Cardiac fibroblast (primary cell): ENCODE data around the gene OBSCN.

Experiments used
- DNase-seq, 2 donors: peaks; one replicate each; pipeline versions ENCODE4 v3.0.0 to v3.0.0-alpha.2; 2010; ENCODE audit warnings: low read depth in 2 of 2
- H3K4me3 ChIP-seq, 2 donors: replicated peaks in 1 of 2; 1 replicate in 1 of 2; 2 replicates in 1 of 2; pipeline ENCODE4 v1.5.1; 2011; ENCODE audit warnings: low read depth in 2 of 2, low read length in 2 of 2, mild to moderate bottlenecking in 2 of 2, moderate library complexity in 1 of 2
- TF ChIP-seq, protein P1 (sequence below): IDR thresholded peaks from one replicate; pipeline ENCODE4 v1.5.1; 2011; ENCODE audit warnings: low read depth, mild to moderate bottlenecking, low read length, inconsistent platforms

The OBSCN gene

DNA sequence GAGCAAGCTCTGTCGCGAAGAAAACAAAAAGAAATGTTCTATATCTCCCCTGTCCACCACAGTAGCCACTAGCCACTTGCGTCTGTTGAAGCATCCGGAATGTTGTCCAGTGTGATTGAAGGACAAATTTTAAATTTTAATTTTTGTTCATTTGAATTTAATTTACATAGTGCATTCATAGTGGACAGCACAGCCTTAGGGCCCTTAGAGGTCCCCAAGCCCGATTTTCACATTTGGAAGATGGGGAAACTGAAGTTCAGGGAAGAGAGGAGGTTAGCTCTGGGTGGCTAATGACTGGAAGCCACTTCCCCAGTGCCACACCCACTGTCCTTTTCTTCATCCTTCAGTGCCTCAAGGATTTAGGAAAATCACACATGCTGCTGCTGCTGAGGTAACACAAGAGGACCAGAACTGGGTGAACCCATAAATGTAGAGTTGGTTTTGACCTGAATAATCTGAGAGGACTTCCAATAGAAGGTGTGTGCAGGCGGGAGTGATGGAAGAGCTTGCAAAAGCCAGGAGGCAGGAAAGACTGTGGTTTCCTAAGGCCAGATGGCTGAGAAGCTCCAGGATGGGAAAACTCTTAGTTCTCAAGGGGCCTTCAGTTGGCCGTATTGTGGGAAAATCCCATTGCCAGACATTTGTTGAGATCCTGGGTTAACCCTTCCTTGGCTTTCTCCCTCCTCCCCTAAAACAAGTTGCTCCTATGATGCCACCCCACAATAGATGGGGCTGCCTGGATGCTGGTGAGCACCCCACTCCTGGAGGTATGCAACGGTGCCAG is 149.2 kb downstream of the OBSCN start:
- DNase-seq, result no peak
- no peak overlapping the region for H3K4me3 ChIP-seq
- TF ChIP-seq, protein P1, sequence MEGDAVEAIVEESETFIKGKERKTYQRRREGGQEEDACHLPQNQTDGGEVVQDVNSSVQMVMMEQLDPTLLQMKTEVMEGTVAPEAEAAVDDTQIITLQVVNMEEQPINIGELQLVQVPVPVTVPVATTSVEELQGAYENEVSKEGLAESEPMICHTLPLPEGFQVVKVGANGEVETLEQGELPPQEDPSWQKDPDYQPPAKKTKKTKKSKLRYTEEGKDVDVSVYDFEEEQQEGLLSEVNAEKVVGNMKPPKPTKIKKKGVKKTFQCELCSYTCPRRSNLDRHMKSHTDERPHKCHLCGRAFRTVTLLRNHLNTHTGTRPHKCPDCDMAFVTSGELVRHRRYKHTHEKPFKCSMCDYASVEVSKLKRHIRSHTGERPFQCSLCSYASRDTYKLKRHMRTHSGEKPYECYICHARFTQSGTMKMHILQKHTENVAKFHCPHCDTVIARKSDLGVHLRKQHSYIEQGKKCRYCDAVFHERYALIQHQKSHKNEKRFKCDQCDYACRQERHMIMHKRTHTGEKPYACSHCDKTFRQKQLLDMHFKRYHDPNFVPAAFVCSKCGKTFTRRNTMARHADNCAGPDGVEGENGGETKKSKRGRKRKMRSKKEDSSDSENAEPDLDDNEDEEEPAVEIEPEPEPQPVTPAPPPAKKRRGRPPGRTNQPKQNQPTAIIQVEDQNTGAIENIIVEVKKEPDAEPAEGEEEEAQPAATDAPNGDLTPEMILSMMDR, result no peak

GRCh38 chr1:228358039-228358763 is 150.4 kb downstream of the OBSCN start:
- peak in 1 of 2 donors; percentile 9 for DNase-seq
- TF ChIP-seq, protein P1, result no peak
- H3K4me3 ChIP-seq, result no peak overlapping the region

GRCh38 chr1:228358764-228359612 is 151.1 kb downstream of the OBSCN start:
- TF ChIP-seq, protein P1, result no peak
- no peak overlapping the region for H3K4me3 ChIP-seq
- DNase-seq, result no peak

DNA sequence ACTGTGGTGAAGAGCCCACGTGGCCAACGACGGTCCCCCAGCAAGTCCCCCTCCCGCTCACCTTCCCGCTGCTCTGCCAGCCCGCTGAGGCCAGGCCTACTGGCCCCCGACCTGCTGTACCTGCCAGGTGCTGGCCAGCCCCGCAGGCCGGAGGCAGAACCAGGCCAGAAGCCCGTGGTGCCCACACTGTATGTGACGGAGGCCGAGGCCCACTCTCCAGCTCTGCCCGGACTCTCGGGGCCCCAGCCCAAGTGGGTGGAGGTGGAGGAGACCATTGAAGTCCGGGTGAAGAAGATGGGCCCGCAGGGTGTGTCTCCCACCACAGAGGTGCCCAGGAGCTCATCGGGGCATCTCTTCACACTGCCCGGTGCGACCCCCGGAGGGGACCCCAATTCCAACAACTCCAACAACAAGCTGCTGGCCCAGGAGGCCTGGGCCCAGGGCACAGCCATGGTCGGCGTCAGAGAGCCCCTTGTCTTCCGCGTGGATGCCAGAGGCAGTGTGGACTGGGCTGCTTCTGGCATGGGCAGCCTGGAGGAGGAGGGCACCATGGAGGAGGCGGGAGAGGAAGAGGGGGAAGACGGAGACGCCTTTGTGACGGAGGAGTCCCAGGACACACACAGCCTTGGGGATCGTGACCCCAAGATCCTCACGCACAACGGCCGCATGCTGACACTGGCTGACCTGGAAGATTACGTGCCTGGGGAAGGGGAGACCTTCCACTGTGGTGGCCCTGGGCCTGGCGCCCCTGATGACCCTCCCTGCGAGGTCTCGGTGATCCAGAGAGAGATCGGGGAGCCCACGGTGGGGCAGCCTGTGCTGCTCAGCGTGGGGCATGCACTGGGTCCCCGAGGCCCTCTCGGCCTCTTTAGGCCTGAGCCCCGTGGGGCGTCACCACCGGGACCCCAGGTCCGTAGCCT is 152.0 kb downstream of the OBSCN start:
- DNase-seq, result no peak
- TF ChIP-seq, protein P1, result no peak
- H3K4me3 ChIP-seq, result no peak overlapping the region

DNA sequence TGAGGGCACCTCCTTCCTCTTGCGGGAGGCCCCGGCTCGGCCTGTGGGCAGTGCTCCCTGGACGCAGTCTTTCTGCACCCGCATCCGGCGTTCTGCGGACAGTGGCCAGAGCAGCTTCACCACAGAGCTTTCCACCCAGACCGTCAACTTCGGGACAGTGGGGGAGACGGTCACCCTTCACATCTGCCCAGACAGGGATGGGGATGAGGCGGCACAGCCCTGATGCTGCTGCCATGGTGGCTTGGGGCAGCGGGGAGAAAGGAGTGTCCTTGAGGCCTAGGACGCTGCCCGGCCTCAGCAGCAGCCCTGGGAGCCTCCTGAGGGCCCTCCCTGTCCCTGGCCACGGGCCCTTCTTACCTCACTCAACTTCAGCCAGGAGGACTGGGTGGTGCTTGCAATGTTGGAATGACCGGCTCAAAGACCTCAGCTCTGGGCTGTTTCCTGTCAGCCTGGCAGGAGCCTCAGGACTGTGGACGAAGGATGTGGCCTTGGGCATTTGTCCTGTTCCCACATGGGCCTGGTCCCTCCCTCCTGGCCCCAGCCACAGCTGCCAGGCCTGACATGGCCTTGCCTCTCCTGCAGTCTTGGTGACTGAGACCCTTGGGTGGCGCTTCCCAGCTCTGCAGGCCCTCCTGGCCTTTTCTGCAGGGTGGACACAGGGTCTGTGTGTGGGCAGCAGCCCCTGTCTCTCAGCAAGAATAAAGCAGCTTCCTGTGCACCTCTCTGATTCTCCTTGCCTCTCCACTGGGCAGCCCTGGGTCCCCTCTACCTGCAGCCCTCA is 152.9 kb downstream of the OBSCN start:
- H3K4me3 ChIP-seq, result no peak overlapping the region
- no peak for DNase-seq
- TF ChIP-seq, protein P1, result no peak
